ENCODE measurements around the gene SLC26A1.

Gene SLC26A1

GRCh38 chr4:958696-959337 lies 34.4 kb downstream of the SLC26A1 start:
- Histone ChIP-seq H3K9me3 (replicated peaks in 1 of 2; ENCODE audit: control insufficient read depth in 2 of 2, insufficient read depth in 1 of 2, low read depth in 1 of 2, low read length in 2 of 2) (no peaks in the 10 kb centered on the region), H3K23ac (ENCODE audit: low read depth, low read length, poor library complexity) (no peak overlapping the region), H3K27ac (replicated peaks; ENCODE audit: low read length) (no peak overlapping the region), H2BK5ac (ENCODE audit: low read length) (no peak overlapping the region), H3K4me1 (ENCODE audit: control insufficient read depth in 2 of 2, insufficient read depth in 1 of 2, low read depth in 1 of 2, low read length in 2 of 2) (no peaks in the 10 kb centered on the region), H3K27me3 (ENCODE audit: control insufficient read depth in 3 of 3, insufficient read depth in 3 of 3, low read depth in 1 of 3, low read length in 3 of 3) (no peaks in the 10 kb centered on the region), H3K79me1 (ENCODE audit: low read depth, low read length) (peaks cover 2% of the 10 kb centered on the region), H2AK5ac (ENCODE audit: low read depth, low read length) (no peak overlapping the region), H4K8ac (ENCODE audit: low read depth, low read length) (peak overlapping the region; percentile 43), H2BK12ac (ENCODE audit: low read length) (no peak overlapping the region), H3K4me3 (ENCODE audit: low read length in 2 of 2) (no peak overlapping the region), H3K9ac (ENCODE audit: low read depth, low read length, poor library complexity) (peak overlapping the region; percentile 21), H3K18ac (ENCODE audit: low read length) (no peak overlapping the region), H2AFZ (ENCODE audit: low read length) (no peak overlapping the region), H4K91ac (ENCODE audit: low read depth, low read length, poor library complexity) (no peak overlapping the region), H2BK120ac (ENCODE audit: low read depth, low read length) (no peak overlapping the region), H3K14ac (ENCODE audit: low read length) (peak overlapping the region; percentile 21), H3K4me2 (ENCODE audit: insufficient read depth, low read length, poor library complexity, severe bottlenecking) (no peak overlapping the region), H3K36me3 (replicated peaks in 1 of 2; ENCODE audit: control insufficient read depth in 2 of 2, insufficient read depth in 2 of 2, low read length in 2 of 2) (peaks cover 0 to 12% of the 10 kb centered on the region in 2 donors), H2BK15ac (ENCODE audit: low read length) (no peak overlapping the region), H3K4ac (ENCODE audit: low read length) (no peak overlapping the region)
- no CpG with 5 or more reads among the region's 17 CpGs for WGBS, 2 donors (ENCODE audit: extremely low coverage in 2 of 2, insufficient read length in 2 of 2, insufficient replicate concordance in 1 of 2)
- no peak for DNase-seq (ENCODE audit: low spot score)

- Histone ChIP-seq H3K4me1 (ENCODE audit: control insufficient read depth in 2 of 2, insufficient read depth in 1 of 2, low read depth in 1 of 2, low read length in 2 of 2) (no peaks in the 10 kb centered on the region), H3K4ac (ENCODE audit: low read length) (no peak overlapping the region), H2BK12ac (ENCODE audit: low read length) (no peak overlapping the region), H3K23ac (ENCODE audit: low read depth, low read length, poor library complexity) (peak overlapping the region; percentile 80), H2BK5ac (ENCODE audit: low read length) (peak overlapping the region; percentile 13), H3K27me3 (ENCODE audit: control insufficient read depth in 3 of 3, insufficient read depth in 3 of 3, low read depth in 1 of 3, low read length in 3 of 3) (no peaks in the 10 kb centered on the region), H3K36me3 (replicated peaks in 1 of 2; ENCODE audit: control insufficient read depth in 2 of 2, insufficient read depth in 2 of 2, low read length in 2 of 2) (peaks cover 0 to 12% of the 10 kb centered on the region in 2 donors), H2AFZ (ENCODE audit: low read length) (no peak overlapping the region), H3K79me1 (ENCODE audit: low read depth, low read length) (no peaks in the 10 kb centered on the region), H4K8ac (ENCODE audit: low read depth, low read length) (no peak overlapping the region), H2BK120ac (ENCODE audit: low read depth, low read length) (no peak overlapping the region), H2BK15ac (ENCODE audit: low read length) (no peak overlapping the region), H4K91ac (ENCODE audit: low read depth, low read length, poor library complexity) (no peak overlapping the region), H3K4me2 (ENCODE audit: insufficient read depth, low read length, poor library complexity, severe bottlenecking) (no peak overlapping the region), H3K9me3 (replicated peaks in 1 of 2; ENCODE audit: control insufficient read depth in 2 of 2, insufficient read depth in 1 of 2, low read depth in 1 of 2, low read length in 2 of 2) (no peaks in the 10 kb centered on the region), H2AK5ac (ENCODE audit: low read depth, low read length) (no peak overlapping the region), H3K14ac (ENCODE audit: low read length) (peak overlapping the region; percentile 82), H3K27ac (replicated peaks; ENCODE audit: low read length) (no peak overlapping the region), H3K9ac (ENCODE audit: low read depth, low read length, poor library complexity) (no peak overlapping the region), H3K18ac (ENCODE audit: low read length) (no peak overlapping the region), H3K4me3 (ENCODE audit: low read length in 2 of 2) (no peak overlapping the region)
- no CpG with 5 or more reads among the region's 17 CpGs for WGBS, 2 donors (ENCODE audit: extremely low coverage in 2 of 2, insufficient read length in 2 of 2, insufficient replicate concordance in 1 of 2)
- DNase-seq (ENCODE audit: low spot score) = no peak
Measured at GRCh38 chr4:958314-958665, 34.9 kb downstream of the SLC26A1 start.

- no peak overlapping the region for H2AK5ac ChIP-seq (ENCODE audit: low read depth, low read length)
- no peak overlapping the region for H3K4ac ChIP-seq (ENCODE audit: low read length)
- no peak overlapping the region for H2BK120ac ChIP-seq (ENCODE audit: low read depth, low read length)
- H3K9me3 ChIP-seq (replicated peaks in 1 of 2; ENCODE audit: control insufficient read depth in 2 of 2, insufficient read depth in 1 of 2, low read depth in 1 of 2, low read length in 2 of 2) = no peaks in the 10 kb centered on the region
- no peak overlapping the region for H3K4me3 ChIP-seq (ENCODE audit: low read length in 2 of 2)
- H3K14ac ChIP-seq (ENCODE audit: low read length) = peak overlapping the region; percentile 82
- peaks cover 0 to 10% of the 10 kb centered on the region in 2 donors for H3K36me3 ChIP-seq (replicated peaks in 1 of 2; ENCODE audit: control insufficient read depth in 2 of 2, insufficient read depth in 2 of 2, low read length in 2 of 2)
- WGBS, 2 donors (ENCODE audit: extremely low coverage in 2 of 2, insufficient read length in 2 of 2, insufficient replicate concordance in 1 of 2) = no CpG with 5 or more reads among the region's 45 CpGs
- peak overlapping the region; percentile 13 for H2BK5ac ChIP-seq (ENCODE audit: low read length)
- no peak overlapping the region for H2BK15ac ChIP-seq (ENCODE audit: low read length)
- peak overlapping the region; percentile 80 for H3K23ac ChIP-seq (ENCODE audit: low read depth, low read length, poor library complexity)
- H2AFZ ChIP-seq (ENCODE audit: low read length) = no peak overlapping the region
- H3K79me1 ChIP-seq (ENCODE audit: low read depth, low read length) = peaks cover 2% of the 10 kb centered on the region
- H3K27ac ChIP-seq (replicated peaks; ENCODE audit: low read length) = no peak overlapping the region
- H2BK12ac ChIP-seq (ENCODE audit: low read length) = no peak overlapping the region
- H3K27me3 ChIP-seq (ENCODE audit: control insufficient read depth in 3 of 3, insufficient read depth in 3 of 3, low read depth in 1 of 3, low read length in 3 of 3) = no peaks in the 10 kb centered on the region
- H4K91ac ChIP-seq (ENCODE audit: low read depth, low read length, poor library complexity) = no peak overlapping the region
- H3K18ac ChIP-seq (ENCODE audit: low read length) = peak overlapping the region; percentile 48
- H3K9ac ChIP-seq (ENCODE audit: low read depth, low read length, poor library complexity) = peak overlapping the region; percentile 60
- H4K8ac ChIP-seq (ENCODE audit: low read depth, low read length) = peak overlapping the region; percentile 72
- no peaks in the 10 kb centered on the region for H3K4me1 ChIP-seq (ENCODE audit: control insufficient read depth in 2 of 2, insufficient read depth in 1 of 2, low read depth in 1 of 2, low read length in 2 of 2)
- DNase-seq (ENCODE audit: low spot score) = no peak
- H3K4me2 ChIP-seq (ENCODE audit: insufficient read depth, low read length, poor library complexity, severe bottlenecking) = no peak overlapping the region
Measured at GRCh38 chr4:957581-958313, 35.5 kb downstream of the SLC26A1 start.

- Histone ChIP-seq H3K27me3 (ENCODE audit: control insufficient read depth in 3 of 3, insufficient read depth in 3 of 3, low read depth in 1 of 3, low read length in 3 of 3) (no peaks in the 10 kb centered on the region), H3K4me2 (ENCODE audit: insufficient read depth, low read length, poor library complexity, severe bottlenecking) (no peak overlapping the region), H3K4ac (ENCODE audit: low read length) (no peak overlapping the region), H3K18ac (ENCODE audit: low read length) (no peak overlapping the region), H3K14ac (ENCODE audit: low read length) (no peak overlapping the region), H4K91ac (ENCODE audit: low read depth, low read length, poor library complexity) (no peak overlapping the region), H3K9me3 (replicated peaks in 1 of 2; ENCODE audit: control insufficient read depth in 2 of 2, insufficient read depth in 1 of 2, low read depth in 1 of 2, low read length in 2 of 2) (no peaks in the 10 kb centered on the region), H2BK15ac (ENCODE audit: low read length) (no peak overlapping the region), H3K9ac (ENCODE audit: low read depth, low read length, poor library complexity) (peak overlapping the region; percentile 21), H3K27ac (replicated peaks; ENCODE audit: low read length) (no peak overlapping the region), H3K79me1 (ENCODE audit: low read depth, low read length) (peaks cover 2% of the 10 kb centered on the region), H2BK120ac (ENCODE audit: low read depth, low read length) (no peak overlapping the region), H3K4me1 (ENCODE audit: control insufficient read depth in 2 of 2, insufficient read depth in 1 of 2, low read depth in 1 of 2, low read length in 2 of 2) (no peaks in the 10 kb centered on the region), H2BK5ac (ENCODE audit: low read length) (no peak overlapping the region), H2BK12ac (ENCODE audit: low read length) (no peak overlapping the region), H3K36me3 (replicated peaks in 1 of 2; ENCODE audit: control insufficient read depth in 2 of 2, insufficient read depth in 2 of 2, low read length in 2 of 2) (peaks cover 0 to 6% of the 10 kb centered on the region in 2 donors), H2AK5ac (ENCODE audit: low read depth, low read length) (no peak overlapping the region), H3K23ac (ENCODE audit: low read depth, low read length, poor library complexity) (peak overlapping the region; percentile 43), H2AFZ (ENCODE audit: low read length) (no peak overlapping the region), H3K4me3 (ENCODE audit: low read length in 2 of 2) (no peak overlapping the region), H4K8ac (ENCODE audit: low read depth, low read length) (no peak overlapping the region)
- DNase-seq (ENCODE audit: low spot score) = no peak
- no CpG with 5 or more reads among the region's 8 CpGs for WGBS, 2 donors (ENCODE audit: extremely low coverage in 2 of 2, insufficient read length in 2 of 2, insufficient replicate concordance in 1 of 2)
Measured at GRCh38 chr4:957231-957580, 36.0 kb downstream of the SLC26A1 start.
